Stimulated activated CD8-positive, alpha-beta memory T cell treated with anti-CD3 and anti-CD28 coated beads, Interleukin-15, amount 100 ng/mL, for 48 hours (primary cell): ENCODE data around the gene TSKU.
"Not testable (repeated sequence)": the region's sequence is repeated elsewhere in the genome, so short reads cannot be mapped to it uniquely, and the experiment has no call there.

ENCODE experiments used
- DNase-seq, 2 donors: peaks; one replicate each; pipeline ENCODE4 v3.0.0-alpha.2; 2020; ENCODE audit warnings: low read depth in 2 of 2

Gene TSKU

DNA sequence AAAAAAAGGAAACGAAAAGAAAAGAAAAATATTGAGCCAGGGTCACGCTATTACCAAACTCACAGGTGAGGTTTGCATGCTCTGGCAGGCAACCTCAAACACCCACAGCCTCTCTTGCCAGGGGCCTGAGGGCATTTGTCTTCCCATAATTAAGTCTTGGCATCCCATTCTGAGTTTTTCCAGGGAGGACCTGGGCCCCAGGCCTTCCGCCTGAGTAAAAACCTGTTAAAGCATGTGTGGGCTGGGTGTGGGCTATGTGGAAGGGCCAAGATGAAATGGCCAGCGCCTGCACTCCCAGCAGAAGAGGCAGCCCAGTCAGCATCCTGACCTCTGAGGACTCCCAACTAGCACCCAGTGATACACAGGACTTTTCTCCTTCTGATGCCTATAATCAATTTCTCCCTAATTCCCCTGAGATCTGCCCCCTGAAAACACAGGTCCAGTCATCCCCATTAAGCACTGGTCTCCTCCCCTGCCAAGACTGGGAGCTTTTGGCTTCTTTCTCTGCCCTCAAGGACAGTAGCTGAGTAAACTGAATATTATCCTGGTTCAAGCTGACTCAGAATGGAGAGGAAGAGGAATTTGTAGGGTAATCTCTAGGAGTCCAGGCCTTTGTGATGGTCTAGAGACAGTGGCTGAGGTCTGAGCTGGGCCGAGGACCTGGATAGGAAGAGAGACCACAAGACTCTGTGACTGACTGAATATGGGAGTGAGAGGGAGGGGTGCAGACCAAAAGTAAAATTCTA is 42.0 kb downstream of the TSKU start:
- no peak for DNase-seq

DNA sequence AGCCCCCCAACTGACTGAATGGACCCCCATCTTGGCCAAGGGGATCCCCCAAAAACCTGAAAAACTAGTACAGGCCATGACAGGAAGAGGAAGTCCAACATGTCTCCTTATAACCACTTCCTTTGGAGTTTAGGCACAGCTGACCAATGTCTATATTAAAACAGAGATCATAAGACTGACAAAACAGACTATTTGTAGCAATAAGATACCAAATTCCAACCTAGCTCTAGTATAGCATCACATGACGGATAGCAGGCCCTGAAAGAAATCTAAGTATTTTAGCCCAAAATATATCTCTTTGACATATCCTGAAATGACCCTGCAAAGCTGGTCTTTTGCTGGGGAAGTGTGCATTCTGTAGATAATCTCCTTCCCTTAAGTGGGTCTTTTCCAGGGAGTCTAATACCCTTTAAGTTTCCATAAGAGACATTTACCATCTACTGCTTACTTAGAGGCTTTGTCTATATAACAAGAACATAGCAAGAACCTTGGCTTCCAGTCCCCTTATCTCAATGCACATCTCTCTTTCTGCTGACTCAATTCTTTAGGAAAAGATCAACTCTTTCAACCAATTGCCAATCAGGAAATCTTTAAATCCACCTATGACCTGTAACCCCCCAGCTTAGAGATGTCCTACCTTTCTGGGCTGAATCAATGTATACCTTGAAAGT is 42.7 kb downstream of the TSKU start:
- no peak for DNase-seq

DNA sequence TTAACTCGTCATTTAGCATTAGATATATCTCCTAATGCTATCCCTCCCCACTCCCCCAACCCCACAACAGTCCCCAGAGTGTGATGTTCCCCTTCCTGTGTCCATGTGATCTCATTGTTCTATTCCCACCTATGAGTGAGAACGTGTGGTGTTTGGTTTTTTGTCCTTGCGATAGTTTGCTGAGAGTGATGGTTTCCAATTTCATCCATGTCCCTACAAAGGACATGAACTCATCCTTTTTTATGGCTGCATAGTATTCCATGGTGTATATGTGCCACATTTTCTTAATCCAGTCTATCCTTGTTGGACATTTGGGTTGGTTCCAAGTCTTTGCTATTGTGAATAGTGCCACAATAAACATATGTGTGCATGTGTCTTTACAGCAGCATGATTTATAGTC is 43.4 kb downstream of the TSKU start:
- not testable (repeated sequence) for DNase-seq

DNA sequence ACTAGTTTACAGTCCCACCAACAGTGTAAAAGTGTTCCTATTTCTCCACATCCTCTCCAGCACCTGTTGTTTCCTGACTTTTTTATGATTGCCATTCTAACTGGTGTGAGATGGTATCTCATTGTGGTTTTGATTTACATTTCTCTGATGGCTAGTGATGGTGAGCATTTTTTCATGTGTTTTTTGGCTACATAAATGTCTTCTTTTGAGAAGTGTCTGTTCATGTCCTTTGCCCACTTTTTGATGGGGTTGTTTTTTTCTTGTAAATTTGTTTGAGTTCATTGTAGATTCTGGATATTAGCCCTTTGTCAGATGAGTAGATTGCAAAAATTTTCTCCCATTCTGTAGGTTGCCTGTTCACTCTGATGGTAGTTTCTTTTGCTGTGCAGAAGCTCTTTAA is 43.8 kb downstream of the TSKU start:
- DNase-seq: not testable (repeated sequence)

DNA sequence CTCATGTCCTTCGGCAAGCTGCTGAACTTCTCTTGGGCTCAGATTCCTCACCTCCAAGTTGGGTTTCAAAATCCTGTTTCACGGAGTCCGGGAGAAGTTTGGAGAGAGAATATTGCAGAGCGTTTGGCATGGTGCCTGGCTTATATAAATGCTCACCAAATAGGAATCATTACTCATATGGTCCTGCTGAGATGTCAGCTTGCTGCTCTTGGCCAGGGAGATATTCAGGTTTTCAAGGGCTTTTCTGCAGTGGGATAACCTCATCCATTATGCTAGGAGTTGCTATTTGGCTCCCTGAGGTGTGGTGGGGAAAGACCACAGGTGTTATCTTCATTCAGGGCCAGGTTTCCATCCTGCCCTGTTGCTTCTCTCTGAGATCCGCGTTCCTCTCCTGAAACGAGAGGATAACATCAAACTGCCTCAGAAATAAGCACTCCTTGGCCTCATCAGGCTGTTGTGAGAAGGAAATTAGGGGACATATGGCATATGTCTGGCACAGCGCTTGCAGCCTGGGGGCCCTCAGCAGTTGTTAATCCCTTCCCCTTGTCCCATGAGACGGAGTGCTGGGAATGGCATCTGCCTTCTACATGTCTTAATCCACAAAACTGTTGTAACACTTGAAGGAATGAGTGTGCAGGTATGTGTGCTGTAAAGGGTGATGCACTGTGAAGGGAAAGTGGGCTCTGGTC is 47.6 kb downstream of the TSKU start:
- DNase-seq: no peak

DNA sequence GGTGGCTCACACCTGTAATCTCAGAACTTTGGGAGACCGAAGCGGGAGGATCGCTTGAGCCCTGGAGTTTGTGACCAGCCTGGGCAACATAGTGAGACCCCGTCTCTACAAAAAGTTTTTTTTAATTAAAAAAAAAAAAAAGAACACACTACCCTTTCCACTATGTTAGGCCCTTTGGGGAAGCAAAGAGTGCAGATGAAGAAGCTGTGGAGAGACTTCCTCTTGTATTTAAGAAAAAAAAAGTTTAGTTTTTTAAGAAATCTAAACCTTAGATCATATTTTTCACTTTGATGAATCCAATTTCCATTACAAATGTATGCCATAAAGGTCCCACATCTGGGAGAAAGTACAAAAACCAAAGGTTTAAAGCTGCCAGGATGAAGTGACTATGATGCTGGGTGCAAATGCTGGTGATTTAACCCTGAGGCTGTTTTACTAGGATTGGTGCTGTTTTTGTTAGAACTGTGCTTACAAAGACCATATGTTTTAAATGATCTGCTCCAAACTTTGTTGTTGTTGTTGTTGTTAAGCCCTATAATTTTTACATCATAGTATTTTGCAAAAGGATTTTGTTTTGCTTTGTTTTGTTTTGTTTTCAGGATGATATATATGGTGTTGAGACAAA is 48.6 kb downstream of the TSKU start:
- no peak for DNase-seq

DNA sequence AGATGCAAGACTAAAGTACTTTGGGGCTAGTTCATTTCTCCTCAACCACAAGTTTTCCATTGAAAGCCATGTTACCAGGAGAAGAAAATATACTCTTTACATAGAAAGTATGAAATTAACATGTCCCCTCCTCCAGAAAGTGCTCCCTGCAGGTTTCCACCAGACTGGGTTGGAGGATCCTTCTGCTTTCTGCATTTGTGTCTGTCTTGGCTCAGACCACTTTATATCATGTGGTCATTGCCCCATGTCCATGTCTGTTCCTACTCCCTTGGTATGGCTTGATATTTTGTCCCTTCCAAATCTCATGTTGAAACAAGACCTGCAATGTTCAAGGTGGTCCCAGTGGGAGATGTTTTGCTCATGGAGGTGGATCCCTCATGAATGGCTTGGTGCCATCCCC is 49.2 kb downstream of the TSKU start:
- no peak for DNase-seq

DNA sequence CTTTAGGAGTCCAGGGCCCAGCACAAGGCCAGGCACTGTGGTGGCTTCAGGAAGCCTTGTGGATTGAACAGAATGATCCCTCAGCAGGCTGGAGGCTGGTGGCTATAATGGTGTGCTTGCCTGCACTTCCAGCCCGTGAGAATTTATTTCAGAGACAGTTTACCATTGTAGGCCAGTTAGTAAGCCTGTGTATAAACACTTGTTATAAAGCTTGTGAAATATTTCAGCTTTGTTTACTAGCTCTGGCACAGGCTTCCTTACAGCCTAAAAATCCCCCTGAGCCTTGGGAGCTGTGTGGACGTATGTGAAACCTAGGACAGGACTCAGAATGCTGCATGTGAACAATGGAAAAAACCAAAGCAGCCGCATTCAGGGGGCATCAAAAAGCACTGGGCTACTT is 51.0 kb downstream of the TSKU start:
- DNase-seq: no peak

DNA sequence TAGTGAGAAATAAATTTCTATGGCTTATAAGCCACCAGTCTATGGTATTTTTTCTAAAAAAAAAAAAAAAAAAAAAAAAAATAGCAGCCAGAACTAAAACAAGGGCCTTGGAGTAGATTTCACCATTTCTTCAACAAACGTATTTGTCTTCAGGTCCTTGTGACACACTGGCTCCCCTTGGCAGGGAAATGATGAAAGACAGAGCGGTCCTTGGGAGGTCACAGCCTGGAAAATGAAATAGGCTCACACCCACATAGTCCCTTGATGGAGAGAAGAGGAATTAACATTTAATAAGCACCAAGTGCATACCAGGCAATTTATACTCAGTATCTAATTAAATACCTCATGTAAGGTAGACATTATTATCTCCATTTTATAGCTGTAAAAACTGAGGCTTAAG is 51.9 kb downstream of the TSKU start:
- no peak for DNase-seq

DNA sequence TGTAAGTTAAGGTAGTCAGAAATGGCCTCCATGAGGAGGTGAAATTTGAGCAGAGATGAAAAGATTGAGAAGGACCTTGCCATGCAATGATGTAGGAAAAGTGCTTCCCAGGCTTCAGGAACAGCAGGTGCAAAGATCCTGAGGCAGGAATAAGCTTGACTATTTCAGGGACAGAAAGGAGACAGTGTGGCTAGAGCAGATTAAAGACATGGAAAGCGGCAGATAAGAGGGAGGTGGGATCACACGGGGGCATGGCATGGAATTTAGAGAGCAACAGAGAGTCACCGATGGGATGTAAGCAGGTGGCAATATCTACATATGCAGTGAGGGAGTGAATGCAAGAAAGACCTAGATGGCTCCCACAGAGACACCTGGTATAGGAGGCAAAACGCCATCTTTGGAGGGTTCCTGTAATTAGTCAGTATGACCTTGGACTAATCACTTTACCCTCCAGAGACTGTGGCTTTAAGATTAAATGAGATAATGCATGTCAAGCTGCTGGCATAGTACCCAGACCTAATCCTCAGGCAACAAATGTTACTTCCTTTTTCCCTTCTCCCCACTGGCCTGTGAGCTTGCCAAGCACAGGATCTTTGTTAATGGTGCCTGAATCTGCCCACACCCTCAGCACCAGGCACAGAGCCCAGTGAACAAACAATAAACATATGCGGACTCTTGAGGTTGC is 52.9 kb downstream of the TSKU start:
- DNase-seq: no peak

DNA sequence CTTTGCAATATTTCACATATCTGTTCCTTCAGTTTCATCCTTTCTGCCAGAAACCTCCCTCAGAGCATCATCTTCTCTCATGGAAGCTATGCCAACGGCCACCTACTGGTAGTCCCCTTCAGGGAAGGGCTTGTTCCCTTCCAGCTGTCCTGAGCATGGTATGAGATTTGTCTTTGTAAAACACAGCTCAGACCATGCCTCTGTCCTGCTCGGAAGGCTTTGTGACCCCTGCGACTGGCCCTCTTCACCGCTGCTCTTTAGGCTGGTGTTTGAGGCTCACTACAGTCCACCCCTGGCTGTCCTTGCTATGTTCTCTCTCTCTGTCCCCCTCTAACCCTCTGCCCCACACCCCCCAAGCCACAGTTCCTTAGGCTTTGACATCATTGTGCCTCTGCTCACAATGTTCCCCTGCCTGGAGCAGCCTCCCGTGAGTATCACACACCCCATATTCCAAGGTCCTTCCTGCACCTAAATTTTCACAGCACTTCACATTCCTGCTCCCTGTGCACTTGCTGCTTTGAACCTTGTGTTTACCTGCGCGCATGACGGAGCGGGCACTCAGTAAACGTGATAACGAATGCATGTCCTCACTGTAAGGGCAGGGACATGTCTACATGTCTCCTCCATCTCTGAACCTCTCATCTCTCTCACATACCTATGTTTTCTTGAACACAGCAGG is 53.6 kb downstream of the TSKU start:
- no peak for DNase-seq

DNA sequence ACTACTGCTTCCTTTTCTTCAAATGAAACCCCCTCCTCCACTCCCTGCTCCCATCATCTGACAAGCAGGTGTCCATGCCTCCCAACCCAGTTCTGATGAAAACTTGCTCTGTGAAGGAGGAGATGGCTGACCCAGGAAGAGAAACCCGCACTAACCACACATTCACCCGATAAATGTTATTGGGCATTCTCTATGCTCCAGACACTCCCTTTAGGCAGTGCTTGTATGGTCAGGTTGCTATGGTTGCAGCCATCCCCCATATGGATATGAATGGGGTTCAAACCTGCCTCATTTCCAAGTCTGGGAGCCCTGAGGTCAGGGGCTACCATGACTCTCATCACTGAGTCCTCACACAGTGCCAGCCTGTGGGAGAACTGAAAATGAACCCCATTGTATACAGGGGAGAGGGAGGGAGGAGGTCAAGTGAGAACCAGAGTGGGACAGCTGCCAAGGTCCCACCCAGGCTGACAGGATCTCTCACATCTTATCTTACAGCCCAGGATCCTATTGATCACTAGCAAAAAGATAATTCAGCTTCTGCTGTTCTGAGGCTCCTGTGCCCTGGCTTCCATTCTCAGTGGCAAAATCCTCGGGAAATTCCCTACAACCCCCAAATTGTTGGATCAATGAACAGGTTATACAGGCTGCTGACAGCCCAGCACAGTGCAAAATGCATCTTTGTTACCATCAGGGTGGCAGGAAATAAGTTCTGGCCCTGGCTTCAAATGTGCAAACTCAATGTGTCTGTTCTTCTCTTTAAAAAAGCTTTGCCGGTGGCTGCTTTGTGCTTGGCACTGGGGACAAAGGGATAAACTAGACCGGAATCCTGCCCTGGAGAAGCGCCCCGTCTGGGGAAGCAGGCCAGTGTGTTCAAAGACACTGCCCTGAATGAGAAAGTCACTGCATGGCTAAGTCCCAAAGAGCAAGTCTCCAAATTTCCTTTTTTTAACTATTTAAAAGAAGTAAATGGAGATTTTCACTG is 54.8 kb downstream of the TSKU start:
- no peak for DNase-seq

DNA sequence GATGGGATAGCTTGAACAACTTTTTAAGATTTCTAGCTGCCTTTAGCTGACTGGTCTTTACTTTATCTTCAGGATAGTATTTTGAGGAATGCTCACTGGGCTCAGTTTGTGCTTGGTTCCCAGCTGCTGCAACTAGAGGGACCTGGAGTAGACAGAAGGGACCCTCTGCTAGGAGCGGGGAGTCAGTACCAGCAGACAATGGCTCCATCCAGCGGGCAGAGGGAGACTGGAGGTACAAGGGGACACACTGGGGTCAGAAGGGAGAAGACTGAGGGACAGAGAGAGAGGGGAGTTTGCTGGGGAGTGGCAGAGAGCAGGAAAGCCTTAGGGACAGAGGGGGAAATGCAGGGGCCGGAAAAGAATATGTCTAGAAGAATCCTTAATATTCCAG is 55.5 kb downstream of the TSKU start:
- DNase-seq: no peak

DNA sequence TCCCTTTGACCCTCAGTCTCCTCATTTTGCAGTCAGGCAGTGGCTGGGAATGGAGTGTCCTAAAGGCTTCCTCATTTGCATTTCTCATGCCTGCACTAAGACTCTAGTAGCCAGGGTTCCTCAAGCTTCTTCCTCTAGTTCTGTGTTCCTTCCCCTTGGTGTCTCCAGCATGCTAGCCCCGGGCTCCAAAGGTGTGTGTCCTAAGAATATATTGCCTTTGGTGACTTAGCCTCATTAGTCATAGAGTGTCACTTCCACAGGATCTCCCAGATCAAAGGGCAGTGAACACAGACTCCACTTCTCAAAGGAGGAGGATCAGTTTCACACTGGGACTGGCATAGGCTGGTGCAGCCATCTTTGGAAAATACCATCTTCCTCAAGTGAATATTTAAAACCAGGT is 56.2 kb downstream of the TSKU start:
- DNase-seq: no peak

DNA sequence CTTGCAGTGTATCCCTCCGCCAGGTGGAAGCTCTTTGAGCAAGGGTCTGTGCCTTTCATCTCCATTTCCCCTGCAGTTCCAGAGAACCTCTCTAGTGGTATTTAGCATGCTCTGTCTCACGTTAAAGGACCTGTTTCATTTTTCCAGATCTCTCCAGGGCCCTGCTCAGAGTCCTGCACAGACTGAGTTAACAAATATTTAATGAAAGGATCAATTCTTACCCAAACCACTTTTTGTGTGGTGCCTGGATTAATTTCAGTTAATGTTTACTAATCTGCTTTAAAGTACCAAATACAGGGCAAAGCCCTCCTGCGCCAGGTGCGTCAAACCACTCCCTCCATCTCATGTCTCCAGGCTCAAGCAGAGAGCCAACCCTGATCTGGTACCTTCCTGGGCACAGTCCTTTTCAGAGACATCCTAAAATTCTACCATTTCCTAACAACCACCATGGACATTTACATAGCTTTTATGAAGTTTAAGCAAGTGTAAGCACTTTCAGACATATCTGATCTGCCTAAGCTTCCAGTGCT is 58.8 kb downstream of the TSKU start:
- no peak for DNase-seq

DNA sequence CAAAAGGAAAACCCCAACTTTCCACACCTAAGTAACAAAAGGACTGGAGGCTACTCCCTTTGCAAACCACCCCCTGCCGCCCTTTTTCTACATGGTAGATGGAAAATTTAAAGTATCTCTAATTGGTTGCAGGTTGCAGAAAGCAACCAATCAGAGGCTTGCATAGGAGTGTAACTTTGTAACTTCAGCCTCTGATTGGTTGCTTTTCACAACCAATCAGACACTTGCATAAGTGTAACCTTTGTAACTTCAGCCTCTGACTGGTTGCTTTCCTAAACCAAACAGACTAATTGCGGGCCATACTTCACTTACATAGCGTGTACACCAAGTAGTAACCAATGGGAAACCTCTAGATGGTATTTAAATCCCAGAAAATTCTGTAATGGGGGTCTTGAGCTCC is 60.8 kb downstream of the TSKU start:
- no peak for DNase-seq

DNA sequence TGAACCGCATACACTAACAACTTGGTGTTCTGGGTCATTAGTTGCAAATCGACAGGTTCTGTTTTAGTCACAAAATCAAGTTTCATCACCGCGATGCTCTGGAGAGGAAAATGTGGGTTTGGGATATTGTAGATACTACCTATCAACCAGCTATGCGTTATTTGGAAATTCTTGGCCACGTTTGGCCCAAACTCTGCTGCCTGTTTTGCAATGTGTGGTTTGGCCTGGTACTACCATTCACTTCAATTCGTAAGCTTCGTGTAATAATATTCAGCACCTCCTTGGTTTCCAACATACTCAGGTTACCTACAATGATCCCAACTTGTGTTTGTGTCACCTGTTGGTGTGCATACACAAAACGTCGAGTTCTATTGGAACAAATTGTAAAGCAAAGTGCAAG is 61.4 kb downstream of the TSKU start:
- DNase-seq: no peak

DNA sequence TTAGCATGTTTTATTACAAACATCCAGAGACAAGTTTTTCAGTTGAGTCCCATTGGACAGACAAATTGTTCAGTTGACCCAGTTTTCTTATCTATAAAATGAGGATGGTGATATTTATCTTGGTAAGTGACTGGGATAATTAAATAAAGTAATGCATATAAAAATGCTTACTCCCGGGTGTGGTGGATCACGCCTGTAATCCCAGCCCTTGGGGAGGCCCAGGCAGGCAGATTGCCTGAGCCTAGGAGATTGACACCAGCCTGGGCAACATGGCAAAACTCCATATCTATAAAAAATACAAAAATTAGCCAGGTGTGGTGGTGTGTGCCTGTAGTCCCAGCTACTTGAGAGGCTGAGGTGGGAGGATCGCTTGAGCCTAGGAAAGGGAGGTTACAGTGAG is 61.9 kb downstream of the TSKU start:
- DNase-seq: no peak

DNA sequence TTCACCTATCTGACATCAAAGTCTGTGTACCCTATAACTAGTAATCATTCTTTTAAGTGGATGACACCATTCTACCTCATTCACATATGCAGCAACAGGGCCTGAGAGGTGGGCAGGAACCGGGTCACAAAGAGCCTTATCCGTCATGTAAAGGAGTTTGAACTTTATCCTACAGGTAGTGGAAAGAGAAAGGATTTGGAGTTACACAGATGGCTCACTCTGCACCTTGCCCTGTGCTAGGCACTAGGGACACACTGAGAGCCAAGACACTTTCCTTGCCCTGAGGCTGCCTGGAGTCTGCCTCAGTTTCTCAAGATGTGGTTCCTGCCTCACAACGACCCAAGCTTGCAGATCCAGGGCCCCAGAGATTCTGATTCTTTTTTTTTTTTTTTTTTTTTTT is 63.3 kb downstream of the TSKU start:
- DNase-seq: no peak
